GM21737 (cell line): ENCODE measurements around the gene RFPL2.
"Not testable (repeated sequence)": the region's sequence is repeated elsewhere in the genome, so short reads cannot be mapped to it uniquely, and the experiment has no call there.

Source experiments
- ATAC-seq: cut with Tn5 transposase; IDR thresholded peaks from one replicate; pipeline ENCODE4 v1.9.1; 2021; ENCODE audit warnings: mild to moderate bottlenecking, moderate library complexity; ENCODE audit not compliant: unreplicated experiment

RFPL2 gene

GRCh38 chr22:32175683-32176644 lies 28.9 kb downstream of the RFPL2 start:
- no peak for ATAC-seq

GRCh38 chr22:32175115-32175514 lies 29.8 kb downstream of the RFPL2 start:
- ATAC-seq = no peak

- ATAC-seq = no peak
Measured at GRCh38 chr22:32165681-32166080, 39.2 kb downstream of the RFPL2 start.

- no peak for ATAC-seq
Measured at GRCh38 chr22:32164075-32164860, 40.6 kb downstream of the RFPL2 start.

GRCh38 chr22:32160411-32160810 lies 44.5 kb downstream of the RFPL2 start:
- ATAC-seq = not testable (repeated sequence)

- ATAC-seq = no peak
Measured at GRCh38 chr22:32158712-32159533, 46.0 kb downstream of the RFPL2 start, which contains the start of gene C22orf42. Gene C22orf42, minus strand, starts transcription at chr22:32159303. Its CDS starts 88 bp downstream, at chr22:32159215.

- ATAC-seq = not testable (repeated sequence)
Measured at GRCh38 chr22:32157632-32158031, 47.2 kb downstream of the RFPL2 start.

GRCh38 chr22:32154727-32155126 lies 50.1 kb downstream of the RFPL2 start:
- not testable (repeated sequence) for ATAC-seq

- ATAC-seq = not testable (repeated sequence)
Measured at GRCh38 chr22:32151641-32152040, 53.2 kb downstream of the RFPL2 start.

GRCh38 chr22:32150647-32151046 lies 54.2 kb downstream of the RFPL2 start:
- not testable (repeated sequence) for ATAC-seq

GRCh38 chr22:32148372-32148771 lies 56.5 kb downstream of the RFPL2 start:
- not testable (repeated sequence) for ATAC-seq

GRCh38 chr22:32147128-32147527 lies 57.7 kb downstream of the RFPL2 start:
- not testable (repeated sequence) for ATAC-seq

GRCh38 chr22:32144496-32145274 lies 60.2 kb downstream of the RFPL2 start:
- no peak for ATAC-seq

GRCh38 chr22:32142600-32142999 lies 62.3 kb downstream of the RFPL2 start:
- ATAC-seq = no peak

GRCh38 chr22:32140688-32141087 lies 64.2 kb downstream of the RFPL2 start:
- ATAC-seq = not testable (repeated sequence)
